GM19193 (cell line): Measurements from ENCODE around the gene MRRF.

Source experiments
- POLR2A ChIP-seq: IDR thresholded peaks from 4 replicates; pipeline ENCODE4 v1.6.1; 2011; ENCODE audit not compliant: insufficient read depth, insufficient read length; ENCODE audit errors: extremely low read depth

Gene MRRF

DNA sequence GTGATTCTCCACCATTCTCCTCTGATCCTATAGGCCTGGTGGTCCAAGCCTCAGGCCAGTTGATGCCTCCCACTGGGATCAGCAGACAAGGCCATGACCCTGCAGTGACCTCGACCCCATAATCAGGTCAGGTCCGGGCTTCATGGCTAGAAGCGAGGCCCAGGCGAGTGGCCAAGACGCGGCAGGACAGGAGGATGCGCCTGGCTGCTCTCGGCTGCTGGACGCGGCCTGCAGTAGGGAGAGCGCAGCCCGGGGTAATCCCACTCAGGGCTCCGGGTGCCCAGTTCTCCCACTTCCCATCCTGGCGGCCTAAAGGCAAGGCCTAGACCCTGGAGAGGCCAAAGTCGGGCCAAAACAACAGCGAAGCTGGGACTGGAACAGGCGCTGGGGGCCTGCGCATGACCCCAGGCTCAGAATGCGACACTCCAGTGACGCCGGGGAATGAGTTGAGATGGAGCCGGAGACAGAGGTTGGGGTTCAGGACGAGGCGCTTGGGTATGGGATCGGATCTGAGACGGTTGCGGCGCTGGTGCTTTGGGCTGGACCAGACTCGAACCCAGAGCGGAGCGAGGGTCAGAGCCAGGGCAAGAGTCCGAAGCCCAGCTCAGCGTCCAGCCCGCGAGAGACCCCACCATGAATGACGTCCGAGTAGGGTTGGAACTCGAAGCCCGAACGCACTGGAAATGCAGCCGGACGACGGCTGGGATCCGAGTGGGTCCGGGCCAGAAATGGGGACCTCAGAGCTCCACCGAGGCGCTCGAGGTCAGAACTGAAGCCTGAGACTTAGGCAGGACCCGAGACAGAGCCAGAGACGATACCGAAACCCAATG lies 39.2 kb upstream of the MRRF start:
- TF ChIP-seq POLR2A: no peak

DNA sequence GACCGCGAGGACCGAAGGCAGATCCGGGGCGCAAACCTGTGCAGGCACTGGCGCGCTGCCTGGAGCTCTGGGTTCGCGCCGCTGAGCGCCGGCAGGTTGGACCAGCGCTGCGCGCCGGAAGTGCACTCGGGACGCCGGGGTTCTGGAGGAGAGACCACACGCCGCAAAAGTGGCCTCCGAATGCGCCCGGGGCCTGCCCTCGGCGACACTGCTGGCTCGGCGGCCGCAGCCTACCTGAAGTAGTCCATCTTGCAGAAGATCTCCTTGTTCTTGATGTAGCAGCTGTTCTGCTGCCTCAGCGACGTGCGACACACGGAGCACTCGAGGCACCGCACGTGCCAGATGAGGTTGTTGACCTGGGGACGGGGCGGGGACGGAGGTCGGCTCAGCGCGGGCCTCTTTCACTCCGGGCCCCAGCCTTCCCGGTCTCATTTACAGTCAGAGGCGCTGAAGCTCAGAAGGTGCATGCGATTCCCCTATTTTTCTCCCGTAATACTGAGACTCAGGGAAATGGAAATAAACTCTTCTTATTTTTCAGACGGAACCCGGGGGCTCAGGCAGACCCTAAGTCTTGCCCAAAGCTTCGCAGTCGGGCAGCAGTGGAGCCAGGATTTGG lies 38.4 kb upstream of the MRRF start:
- TF ChIP-seq POLR2A: no peak

DNA sequence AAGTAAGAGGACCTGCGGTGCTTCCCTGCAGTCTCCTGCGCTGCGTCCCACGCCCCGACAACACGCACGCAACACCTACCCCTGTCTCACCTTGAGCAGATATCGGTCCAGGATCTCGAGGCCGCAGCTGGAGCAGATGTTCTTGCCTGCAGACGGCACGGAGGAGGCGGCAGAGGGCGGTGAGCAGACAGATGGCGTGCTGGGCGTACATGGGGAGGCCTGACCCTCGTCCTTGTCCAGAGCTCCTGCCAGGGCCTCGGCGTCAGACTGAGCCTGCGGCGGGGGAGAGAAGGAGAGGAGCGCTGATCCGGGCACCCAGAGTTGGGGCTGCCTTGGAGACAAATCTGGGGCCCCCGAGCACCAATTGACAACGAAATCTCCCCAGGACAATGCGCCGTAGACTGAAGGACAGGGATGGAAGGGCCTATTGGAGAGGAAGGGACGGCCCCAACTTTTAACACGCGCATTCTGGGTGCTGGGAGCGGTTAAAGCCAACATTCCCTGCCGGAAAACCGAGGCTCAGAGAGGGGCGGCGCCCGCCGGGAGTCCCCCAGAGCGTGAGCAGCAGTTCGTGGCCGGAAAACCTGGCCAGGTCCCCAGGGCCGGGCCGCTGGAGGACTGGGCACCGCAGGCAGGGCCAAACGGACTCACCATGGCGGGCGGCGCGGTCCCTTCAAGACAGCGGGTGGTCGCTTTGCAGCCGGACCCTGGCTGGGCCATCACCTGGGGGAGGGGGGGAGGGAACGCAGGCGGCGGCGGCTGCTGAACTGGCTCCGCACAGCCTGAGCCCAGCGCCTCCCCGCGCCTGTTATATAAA lies 37.7 kb upstream of the MRRF start:
- TF ChIP-seq POLR2A: no peak

DNA sequence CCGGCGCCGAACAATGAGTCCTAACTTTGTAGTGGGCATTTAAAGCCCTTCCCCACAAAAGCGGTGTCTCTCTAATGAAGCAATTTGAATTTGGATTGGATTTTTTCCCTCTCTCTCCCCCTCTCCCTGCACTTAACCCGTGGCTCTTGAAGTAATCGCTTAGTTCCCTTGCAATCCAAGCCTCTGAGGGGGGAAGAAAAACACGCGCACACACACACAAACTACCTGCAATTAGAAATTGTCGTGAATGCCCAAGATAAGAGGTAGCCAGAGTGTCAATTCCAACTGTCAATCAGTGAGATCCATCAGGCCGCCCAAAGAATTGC lies 37.1 kb upstream of the MRRF start:
- no peak for TF ChIP-seq POLR2A

DNA sequence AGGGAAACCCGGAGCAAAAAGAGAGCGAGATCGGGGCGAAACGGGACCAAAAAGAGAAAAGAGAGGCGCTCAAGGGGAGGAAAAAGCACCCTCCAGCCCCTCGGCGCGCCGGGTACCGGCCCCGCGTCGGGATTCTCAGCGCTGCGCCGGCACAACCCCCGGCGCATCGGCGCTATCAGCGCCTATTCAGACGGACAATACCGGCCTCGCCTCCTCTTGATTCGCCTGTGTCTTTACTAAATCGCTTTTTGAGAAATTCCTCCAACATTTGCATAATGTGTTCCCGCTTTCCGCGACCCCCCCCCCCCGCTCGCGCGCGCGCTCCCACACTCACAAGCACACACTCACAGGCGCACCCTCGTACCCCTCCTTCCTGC lies 36.5 kb upstream of the MRRF start:
- no peak for TF ChIP-seq POLR2A

DNA sequence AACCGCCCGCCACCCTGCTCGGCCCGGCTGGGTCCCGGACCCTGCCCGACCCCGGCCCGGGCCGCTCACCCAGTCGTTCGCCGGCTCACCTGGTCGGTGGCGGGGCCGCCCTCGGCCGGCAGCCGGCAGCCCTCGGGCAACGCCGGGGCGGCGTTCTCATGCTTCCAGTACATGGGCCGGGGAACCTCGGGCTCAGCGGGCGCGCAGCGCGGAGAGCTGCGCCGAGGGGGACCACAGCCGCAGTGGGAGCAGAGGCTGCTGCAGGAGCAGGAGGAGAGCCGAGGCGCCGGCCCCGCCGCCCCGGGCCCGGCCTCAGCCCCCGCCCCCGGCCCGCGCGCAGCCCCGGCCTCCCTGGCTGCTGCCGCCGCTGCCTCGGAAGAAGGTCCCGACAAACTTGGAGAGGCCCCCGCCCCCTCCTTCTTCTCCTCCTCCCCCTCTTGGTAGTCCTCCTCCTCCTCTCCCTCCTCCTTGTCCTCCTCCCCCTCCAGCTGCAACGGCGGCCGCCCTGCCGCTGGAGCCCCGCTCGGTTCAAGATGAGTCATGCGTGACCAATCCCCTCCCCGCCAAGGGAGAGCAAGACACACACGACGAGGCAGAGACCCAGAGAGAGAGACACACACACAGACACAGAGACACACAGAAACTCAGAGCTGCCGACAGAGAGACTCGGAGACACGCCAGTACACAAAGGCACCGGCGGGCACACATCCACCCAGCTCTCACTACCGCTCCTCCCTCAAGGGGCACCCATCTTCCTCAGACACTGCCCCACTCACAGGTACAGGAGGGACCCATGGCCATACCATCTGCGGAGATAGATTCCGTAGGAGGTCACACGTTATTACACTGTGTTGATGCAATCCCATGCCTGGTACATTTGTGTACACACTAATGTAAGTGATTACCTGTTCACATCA lies 35.9 kb upstream of the MRRF start, which contains the start of gene LHX6:
TSS of gene LHX6 (minus strand) at position 390 of the 917 bp plus-strand sequence. CDS start at position 173, 217 bp downstream.
- no peak for TF ChIP-seq POLR2A

DNA sequence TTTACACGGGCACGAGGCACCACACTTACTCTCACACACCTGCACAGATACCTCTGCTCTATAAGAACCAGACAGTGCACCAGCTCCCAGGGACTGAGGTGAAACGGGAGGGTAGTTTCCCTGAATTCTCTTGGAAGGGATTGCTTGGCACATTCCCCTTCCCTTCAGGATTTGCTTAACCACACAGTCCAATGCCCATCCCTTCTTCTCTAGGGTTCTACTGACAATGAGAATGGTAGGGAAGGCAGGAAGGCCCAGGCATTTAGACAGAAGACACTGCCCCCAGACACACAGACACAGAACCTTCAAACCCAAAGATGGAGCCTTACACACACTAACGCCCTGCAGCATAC lies 35.2 kb upstream of the MRRF start:
- no peak for TF ChIP-seq POLR2A

DNA sequence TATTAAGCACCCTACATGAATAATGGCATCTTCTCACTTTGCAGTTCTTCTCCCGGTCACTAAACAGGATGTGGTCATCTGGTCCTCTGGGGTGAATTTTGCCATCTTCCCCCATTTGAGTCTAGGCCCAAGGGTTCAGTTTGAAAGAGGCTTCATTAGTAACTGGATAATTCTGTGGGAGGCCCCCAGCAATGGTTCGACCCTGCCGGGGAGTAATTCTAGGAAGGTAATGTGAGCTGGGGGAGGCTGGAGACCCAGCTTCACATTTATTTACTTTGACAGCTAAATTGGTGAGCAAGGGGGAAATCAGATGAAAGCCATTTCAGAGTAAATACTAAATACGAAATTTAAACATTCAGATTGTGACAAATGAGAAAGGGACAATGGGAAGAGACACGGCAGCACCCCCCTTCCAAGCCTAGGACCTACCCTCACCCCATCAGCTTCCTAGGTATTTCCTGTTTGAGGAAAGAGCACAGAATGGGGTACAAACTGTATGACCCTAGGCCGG lies 31.8 kb upstream of the MRRF start:
- no peak for TF ChIP-seq POLR2A

DNA sequence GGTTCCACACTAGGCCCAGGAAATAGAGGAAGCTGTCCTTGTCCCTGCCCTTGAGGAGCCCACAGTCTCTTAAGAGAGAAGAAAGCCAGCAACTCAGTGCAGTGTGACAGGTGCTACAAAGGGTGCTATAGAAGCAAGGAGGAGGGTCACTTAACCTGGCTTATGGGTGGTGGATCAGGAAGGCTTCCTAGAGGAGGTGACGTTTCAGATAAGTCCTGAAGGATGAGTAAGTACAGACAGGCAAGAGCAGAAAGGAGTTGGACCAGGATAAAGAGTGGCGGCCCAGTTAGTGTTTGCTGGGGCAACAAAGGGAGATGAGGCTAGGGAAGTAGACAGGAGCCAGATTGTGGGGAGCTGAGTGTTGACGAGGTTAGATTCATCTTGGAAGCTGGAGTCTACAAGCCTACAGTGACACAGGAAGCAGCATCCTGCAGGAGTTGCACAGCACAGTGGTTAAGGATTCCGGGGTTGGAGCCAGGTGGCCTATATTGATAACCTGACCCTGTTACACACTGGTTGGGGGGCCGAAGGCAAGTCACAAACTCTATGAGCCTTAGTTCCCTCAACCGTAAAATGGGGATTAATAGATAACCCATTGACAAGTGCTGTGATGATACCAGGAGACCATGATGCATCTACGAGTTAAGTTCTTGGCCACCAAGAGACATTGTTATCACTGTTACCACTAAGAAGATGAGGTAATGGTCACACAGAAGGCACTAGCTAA lies 30.5 kb upstream of the MRRF start:
- TF ChIP-seq POLR2A: no peak

DNA sequence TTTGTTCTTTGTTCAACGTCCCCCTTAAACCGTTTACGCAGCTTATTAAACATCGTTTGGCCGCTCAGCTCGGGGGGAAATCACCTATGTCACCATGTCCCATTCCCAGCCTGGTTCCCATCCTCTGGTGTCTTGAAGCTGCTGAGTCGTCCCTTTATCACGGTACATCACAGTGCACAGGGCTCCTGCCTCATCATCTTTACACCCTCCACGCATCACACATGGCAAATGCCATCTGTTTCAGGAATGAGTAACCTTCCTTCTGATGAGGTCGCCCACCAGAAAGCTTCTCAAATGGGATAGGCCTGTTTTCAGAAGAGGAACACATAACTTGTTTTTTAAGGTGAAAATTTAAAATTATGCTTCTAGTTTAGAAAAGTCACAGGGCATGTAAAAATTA lies 28.0 kb upstream of the MRRF start:
- TF ChIP-seq POLR2A: no peak

DNA sequence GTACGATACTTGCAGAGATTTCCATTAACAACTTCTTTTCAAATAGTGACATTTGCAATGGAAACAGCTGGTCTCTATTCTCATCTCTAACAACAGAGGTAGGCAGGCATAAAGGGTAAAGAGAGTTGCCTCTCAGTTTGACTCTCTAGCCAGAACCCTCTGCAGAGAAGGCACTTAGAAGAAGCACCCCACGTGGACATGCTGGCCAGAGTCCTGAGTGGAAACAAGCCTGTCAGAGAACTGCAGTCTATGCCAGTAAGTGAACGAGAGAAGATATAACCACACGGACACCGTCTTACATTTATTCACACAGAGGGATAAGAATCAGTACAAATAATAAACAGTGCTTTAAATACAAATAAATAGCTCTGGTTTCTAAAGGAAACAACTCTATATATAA lies 25.0 kb upstream of the MRRF start:
- no peak for TF ChIP-seq POLR2A

DNA sequence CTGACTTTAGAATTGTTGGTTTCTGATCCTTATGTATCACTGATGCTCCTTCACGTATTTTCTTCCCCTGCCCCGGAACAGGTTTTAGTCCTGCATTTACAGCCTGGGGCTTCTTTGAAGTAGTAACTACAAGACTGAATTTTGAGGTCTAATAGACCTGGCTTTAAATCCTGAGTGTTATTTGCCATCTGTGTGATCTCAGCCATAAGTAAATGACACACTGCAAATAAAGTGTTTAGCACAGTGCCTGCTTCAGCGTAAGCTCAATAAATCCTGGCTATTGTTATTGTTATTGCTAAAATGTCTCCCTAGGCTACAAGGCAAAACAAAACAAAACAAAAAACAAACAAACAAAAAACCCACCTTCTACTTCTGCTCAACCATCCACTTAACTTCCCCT lies 20.3 kb upstream of the MRRF start:
- TF ChIP-seq POLR2A: no peak

DNA sequence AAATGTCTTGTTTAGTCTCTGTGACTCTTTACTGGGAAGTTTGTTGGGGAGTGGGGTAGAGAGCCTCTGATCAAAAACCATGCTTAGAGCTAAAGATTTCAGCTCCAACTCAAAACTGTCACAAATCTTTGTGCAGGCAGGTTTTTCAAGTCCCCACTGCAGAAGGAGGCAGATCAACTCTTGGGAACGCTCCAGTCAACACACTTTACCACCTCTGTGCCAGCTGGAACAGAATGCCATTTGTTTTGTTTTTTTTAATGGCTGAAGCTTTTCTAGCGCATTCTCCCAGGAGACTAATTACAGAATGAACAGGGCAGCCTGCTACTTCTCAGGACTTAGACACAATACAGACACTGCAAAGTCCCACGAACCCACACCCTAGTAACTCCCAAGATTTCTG lies 18.0 kb upstream of the MRRF start:
- TF ChIP-seq POLR2A: no peak

DNA sequence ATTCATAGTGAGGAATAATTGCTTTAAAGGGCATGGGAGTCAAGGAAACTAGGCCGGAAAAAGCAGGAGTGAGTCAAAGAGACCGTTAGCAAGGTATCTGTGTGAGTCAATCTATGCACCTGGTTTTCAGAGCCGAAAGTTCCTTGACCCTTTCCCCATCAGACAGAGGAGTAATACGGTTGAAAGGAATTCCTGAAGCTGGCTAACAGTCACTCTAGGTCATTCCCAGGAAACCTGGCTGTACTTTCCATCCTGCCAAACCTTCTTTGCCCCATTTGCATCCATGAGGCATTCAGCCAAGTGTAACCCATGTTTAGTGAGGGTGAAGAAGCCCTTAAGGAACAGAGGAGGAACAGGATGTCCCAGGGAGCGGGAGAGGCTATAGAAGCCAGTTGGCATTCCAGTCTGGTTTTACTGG lies 16.2 kb upstream of the MRRF start:
- no peak for TF ChIP-seq POLR2A
